Vagina (tissue), 2 donors: ENCODE measurements around the gene CDIP1. TPM values are rescaled to one million over a fixed set of nuclear protein-coding genes. Genes with fewer than 3 reads are reported as not detected.
A peak's percentile ranks its signal among the peaks of the same experiment; 100 is the strongest.

Experiments used
- DNase-seq, 2 donors: peaks; one replicate each; pipeline ENCODE4 v3.0.0-alpha.2; 2017; ENCODE audit errors: extremely low spot score in 2 of 2
- H3K27ac ChIP-seq: fragments of 200-600 bp; sonication (generic); one replicate; pipeline ENCODE4 v1.5.1; 2019
- H3K27me3 ChIP-seq: fragments of 200-600 bp; sonication (generic); one replicate; pipeline ENCODE4 v1.5.1; 2019
- H3K36me3 ChIP-seq, 2 donors: fragments of 200-600 bp; sonication (generic); one replicate each; pipeline ENCODE4 v1.5.1; 2017 to 2019
- H3K4me1 ChIP-seq: fragments of 200-600 bp; sonication (generic); one replicate; pipeline ENCODE4 v1.5.1; 2019
- H3K4me3 ChIP-seq, 2 donors: fragments of 200-600 bp; sonication (generic); 1 replicate in 1 of 2; 2 replicates in 1 of 2; pipeline ENCODE4 v1.5.1; 2016 to 2019
- H3K9me3 ChIP-seq: fragments of 200-600 bp; sonication (generic); one replicate; pipeline ENCODE4 v1.5.1; 2019
- POLR2A ChIP-seq, 2 donors: fragments of 450-650 bp; IDR thresholded peaks; one replicate each; pipeline ENCODE4 v1.6.1; 2017; ENCODE audit warnings: antibody characterized with exemption in 2 of 2, mild to moderate bottlenecking in 2 of 2, moderate library complexity in 2 of 2
- POLR2AphosphoS5 ChIP-seq, 2 donors: sonication (generic); formaldehyde crosslinking; IDR thresholded peaks; one replicate each; pipeline ENCODE4 v1.9.0; 2017; ENCODE audit warnings: antibody characterized with exemption in 2 of 2, mild to moderate bottlenecking in 2 of 2, low read depth in 1 of 2; ENCODE audit not compliant: insufficient read depth in 1 of 2
- intact Hi-C: fragments of 100-400 bp; cut with DNase I; formaldehyde crosslinking; loops from one replicate; pipeline ENCODE4 v1.15.1; 2023
- total RNA-seq: library from RNA; depleted of rRNA; stranded (reverse); fragments of >200 nt; gene quantifications from one replicate; pipeline ENCODE4 v1.2.3, GENCODE V29; 2016
- TF ChIP-seq, protein P1 (sequence below), 3 experiments: fragments of 450-650 bp in 2 of 3; fragments of 200-600 bp in 1 of 3; sonication (generic) in 1 of 3; IDR thresholded peaks; one replicate each; pipeline ENCODE4 v1.5.1; 2017 to 2019; ENCODE audit warnings: antibody characterized with exemption in 3 of 3, mild to moderate bottlenecking in 2 of 3, moderate library complexity in 2 of 3

The CDIP1 gene
- total RNA-seq, 1 donor from 2014 or later: 13.3 TPM

DNA sequence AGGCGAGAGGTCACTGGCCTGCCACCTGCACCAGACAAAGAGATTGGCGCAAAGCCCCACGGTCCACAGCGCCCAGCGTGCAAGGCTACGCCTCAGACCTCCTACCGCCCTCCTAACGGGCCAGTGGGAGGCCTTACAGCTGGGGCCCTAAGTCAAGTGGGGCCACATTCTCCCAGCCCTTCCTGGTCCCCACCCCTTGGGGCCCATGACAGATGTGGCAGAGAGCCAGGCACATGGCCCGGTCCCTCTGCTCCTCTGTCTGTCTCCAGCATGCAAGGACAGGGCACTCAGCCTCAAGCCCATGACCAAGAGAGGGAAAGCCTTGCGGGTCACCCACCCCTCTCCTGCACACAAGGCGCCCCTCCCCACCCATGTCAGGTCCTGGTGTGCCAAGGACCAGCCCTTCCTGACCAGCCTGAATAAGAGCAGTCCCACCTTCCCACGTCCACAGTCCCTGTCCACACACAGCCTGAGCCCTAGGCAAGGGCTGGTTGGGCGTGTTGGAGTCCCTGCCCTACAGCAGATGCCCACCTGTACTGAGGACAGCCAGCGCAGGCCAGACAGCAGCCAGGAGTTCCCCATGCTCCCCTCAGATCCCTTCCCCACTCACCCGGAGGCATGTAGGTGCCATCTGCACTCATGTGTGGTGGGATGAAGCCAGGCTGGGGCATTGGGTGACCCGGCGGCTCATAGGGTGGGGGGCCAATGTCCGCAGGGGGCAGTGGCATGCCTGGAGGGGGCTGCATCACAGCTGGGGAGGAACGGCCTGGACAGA is 25.3 kb downstream of the CDIP1 start:
- Histone ChIP-seq H3K4me1 (peaks cover 58% of the 10 kb centered on the region), H3K4me3 (no peak overlapping the region), H3K36me3 (peaks cover 0 to 46% of the 10 kb centered on the region in 2 donors), H3K9me3 (no peaks in the 10 kb centered on the region), H3K27me3 (no peaks in the 10 kb centered on the region), H3K27ac (no peak overlapping the region)
- TF ChIP-seq, protein P1, sequence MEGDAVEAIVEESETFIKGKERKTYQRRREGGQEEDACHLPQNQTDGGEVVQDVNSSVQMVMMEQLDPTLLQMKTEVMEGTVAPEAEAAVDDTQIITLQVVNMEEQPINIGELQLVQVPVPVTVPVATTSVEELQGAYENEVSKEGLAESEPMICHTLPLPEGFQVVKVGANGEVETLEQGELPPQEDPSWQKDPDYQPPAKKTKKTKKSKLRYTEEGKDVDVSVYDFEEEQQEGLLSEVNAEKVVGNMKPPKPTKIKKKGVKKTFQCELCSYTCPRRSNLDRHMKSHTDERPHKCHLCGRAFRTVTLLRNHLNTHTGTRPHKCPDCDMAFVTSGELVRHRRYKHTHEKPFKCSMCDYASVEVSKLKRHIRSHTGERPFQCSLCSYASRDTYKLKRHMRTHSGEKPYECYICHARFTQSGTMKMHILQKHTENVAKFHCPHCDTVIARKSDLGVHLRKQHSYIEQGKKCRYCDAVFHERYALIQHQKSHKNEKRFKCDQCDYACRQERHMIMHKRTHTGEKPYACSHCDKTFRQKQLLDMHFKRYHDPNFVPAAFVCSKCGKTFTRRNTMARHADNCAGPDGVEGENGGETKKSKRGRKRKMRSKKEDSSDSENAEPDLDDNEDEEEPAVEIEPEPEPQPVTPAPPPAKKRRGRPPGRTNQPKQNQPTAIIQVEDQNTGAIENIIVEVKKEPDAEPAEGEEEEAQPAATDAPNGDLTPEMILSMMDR (IDR thresholded peaks at IDR 0.05): no peak
- no peak for TF ChIP-seq POLR2AphosphoS5 (IDR thresholded peaks at IDR 0.05; ENCODE audit: insufficient read depth in 1 of 2, low read depth in 1 of 2)
- TF ChIP-seq POLR2A (IDR thresholded peaks at IDR 0.05): no peak
- intact Hi-C loops: no loop called here
- DNase-seq: no peak

DNA sequence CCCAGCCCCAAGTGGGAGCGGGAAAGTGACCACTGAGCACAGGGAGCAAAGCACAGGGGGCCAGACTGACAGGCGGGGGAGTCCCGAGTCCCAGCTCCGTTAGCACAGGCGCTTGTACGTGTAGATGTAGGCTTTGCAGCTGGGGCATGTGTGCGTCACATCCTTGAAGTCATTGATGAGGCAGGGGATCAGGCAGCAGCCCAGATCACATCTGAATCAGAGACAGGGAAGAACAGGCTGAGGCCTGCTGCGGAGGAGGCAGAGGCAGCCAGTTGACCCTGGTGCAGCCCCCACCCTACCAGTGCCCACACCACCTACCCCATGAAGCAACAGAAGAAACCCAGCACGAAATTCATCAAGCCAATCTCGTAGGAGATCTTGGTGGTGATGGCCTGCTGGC is 26.1 kb downstream of the CDIP1 start:
- no peak overlapping the region for H3K4me3 ChIP-seq
- peaks cover 0 to 55% of the 10 kb centered on the region in 2 donors for H3K36me3 ChIP-seq

DNA sequence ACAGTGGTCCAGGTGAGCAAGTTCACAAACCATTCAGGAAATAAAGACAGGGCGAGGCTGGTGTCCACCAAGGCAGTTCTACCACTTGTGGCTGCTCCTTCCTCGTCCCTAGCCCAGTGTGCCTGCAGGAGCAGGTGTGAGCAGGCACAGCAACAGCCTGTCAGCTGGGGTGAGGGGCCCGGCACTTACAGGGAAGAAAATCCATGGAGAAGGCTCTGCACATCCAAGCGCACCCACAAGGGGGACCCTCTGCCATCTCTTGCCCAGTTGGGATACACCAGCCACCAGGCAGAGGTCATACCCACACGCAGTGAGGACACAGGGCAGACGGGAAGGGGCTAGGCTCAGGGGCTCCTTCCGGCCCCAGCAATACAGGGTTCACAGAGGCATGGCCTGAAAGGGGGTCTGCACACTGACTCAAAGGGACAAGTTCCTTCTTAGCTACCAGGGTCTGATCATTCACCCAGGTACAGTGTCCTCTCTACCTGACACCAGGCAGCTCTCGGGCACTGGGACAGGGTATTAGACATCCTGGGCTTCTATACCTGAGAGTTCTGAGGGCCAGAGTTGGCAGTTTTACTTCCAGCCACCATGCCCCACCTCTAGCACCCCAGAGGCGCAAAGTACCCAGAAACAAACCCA is 27.0 kb downstream of the CDIP1 start:
- Histone ChIP-seq H3K4me1 (peaks cover 46% of the 10 kb centered on the region), H3K36me3 (peaks cover 0 to 55% of the 10 kb centered on the region in 2 donors), H3K27ac (peak overlapping the region; percentile 31), H3K4me3 (no peak overlapping the region), H3K9me3 (no peaks in the 10 kb centered on the region), H3K27me3 (no peaks in the 10 kb centered on the region)
- intact Hi-C loops: no loop called here
- TF ChIP-seq, protein P1 (IDR thresholded peaks at IDR 0.05): peak in 1 of 3 experiments; percentile 25
- TF ChIP-seq POLR2A (IDR thresholded peaks at IDR 0.05) (no peak), POLR2AphosphoS5 (IDR thresholded peaks at IDR 0.05; ENCODE audit: insufficient read depth in 1 of 2, low read depth in 1 of 2) (no peak)
- no peak for DNase-seq

More for the DNA sequence above, 26.1 kb downstream of the CDIP1 start:
- Histone ChIP-seq H3K27ac (no peak overlapping the region), H3K27me3 (no peaks in the 10 kb centered on the region), H3K9me3 (no peaks in the 10 kb centered on the region), H3K4me1 (peaks cover 51% of the 10 kb centered on the region)
- intact Hi-C loops: no loop called here
- no peak for DNase-seq
- TF ChIP-seq POLR2AphosphoS5 (IDR thresholded peaks at IDR 0.05; ENCODE audit: insufficient read depth in 1 of 2, low read depth in 1 of 2) (no peak), POLR2A (IDR thresholded peaks at IDR 0.05) (no peak)
- TF ChIP-seq, protein P1 (IDR thresholded peaks at IDR 0.05): no peak

DNA sequence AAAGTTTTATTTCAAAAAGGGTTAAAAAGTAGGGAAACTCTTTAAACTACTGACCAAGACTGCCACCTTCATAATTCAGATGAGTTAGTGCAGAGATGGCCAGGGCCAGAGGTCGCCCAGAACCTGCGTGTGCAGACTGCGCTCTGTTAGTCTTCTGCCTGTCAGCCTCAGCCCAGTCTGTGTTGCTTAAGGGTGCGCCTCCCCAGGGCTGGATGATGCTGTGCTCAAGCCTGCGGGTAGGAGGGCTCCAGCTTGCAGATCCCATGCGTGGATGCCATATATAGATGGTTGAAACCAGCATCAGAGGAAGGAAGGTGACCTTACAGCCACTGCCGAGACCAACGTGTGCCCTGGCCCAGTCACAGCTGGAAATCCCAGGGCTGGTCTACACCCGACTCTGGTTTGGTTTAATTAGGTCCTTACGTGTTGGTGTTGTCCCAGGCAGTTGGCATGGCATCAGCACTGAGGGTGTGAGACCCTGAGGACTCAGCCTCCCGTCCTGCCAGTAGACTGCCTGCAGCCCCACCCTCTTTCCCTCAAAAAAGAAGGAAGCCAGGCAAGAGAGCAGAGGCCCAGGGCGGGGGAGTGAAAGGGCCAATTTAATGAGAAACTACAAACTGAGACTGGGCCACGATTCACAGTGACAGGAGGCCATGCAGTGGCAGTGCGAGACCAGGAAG is 27.7 kb downstream of the CDIP1 start:
- Histone ChIP-seq H3K4me3 (no peak overlapping the region), H3K27me3 (no peaks in the 10 kb centered on the region), H3K27ac (peak overlapping the region; percentile 31), H3K4me1 (peaks cover 48% of the 10 kb centered on the region), H3K36me3 (peaks cover 0 to 55% of the 10 kb centered on the region in 2 donors), H3K9me3 (no peaks in the 10 kb centered on the region)
- intact Hi-C loops: no loop called here
- no peak for DNase-seq
- TF ChIP-seq POLR2AphosphoS5 (IDR thresholded peaks at IDR 0.05; ENCODE audit: insufficient read depth in 1 of 2, low read depth in 1 of 2): no peak
- TF ChIP-seq, protein P1 (IDR thresholded peaks at IDR 0.05): no peak
- TF ChIP-seq POLR2A (IDR thresholded peaks at IDR 0.05): no peak
